HG03442 (cell line): Measurements from ENCODE around the gene PRPF19.

Experiments used
- ATAC-seq: cut with Tn5 transposase; IDR thresholded peaks from one replicate; pipeline ENCODE4 v1.9.1; 2021; ENCODE audit warnings: mild to moderate bottlenecking, moderate library complexity; ENCODE audit not compliant: unreplicated experiment

PRPF19 gene

GRCh38 chr11:60938500-60938899, 32.1 kb upstream of the PRPF19 start:
- no peak for ATAC-seq

DNA sequence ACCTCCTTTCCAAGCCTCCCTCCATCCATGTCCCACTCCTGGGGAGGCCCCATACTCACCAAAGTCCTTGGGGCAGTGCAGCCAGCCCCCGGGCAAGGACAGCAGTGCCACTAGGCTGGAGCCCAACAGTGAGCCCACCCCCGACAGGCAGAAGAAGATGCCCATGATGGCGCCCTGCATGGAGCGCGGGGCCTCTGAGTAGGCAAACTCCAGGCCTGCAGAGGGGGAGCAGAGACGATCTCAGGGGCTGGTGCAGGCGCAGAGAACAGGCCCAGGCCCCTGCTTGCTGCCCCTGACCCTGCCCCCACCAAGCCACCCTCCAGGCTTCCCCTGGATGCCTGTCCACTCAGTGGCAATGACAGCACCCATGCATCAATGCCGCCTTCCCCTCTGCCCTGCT, 31.4 kb upstream of the PRPF19 start:
- ATAC-seq = no peak

DNA sequence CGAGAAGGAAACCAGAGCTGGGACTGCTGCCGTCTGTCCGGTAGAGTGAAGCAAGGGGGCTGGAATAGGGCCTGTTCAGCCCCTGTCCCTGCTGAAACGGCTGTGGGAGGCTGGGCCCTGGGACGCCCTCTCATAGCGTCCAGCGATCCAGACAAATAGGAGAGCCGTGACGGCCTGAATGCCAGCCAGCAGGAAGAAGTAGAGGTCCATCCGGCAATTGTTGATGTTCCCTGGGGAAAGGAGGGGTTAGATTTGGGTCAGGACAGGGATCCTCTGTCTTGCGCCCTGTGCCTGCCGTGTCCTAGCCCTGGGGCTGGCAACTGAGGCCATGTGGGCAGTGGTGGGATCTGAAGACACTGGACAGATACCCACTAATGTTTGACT, 30.8 kb upstream of the PRPF19 start:
- ATAC-seq = no peak

DNA sequence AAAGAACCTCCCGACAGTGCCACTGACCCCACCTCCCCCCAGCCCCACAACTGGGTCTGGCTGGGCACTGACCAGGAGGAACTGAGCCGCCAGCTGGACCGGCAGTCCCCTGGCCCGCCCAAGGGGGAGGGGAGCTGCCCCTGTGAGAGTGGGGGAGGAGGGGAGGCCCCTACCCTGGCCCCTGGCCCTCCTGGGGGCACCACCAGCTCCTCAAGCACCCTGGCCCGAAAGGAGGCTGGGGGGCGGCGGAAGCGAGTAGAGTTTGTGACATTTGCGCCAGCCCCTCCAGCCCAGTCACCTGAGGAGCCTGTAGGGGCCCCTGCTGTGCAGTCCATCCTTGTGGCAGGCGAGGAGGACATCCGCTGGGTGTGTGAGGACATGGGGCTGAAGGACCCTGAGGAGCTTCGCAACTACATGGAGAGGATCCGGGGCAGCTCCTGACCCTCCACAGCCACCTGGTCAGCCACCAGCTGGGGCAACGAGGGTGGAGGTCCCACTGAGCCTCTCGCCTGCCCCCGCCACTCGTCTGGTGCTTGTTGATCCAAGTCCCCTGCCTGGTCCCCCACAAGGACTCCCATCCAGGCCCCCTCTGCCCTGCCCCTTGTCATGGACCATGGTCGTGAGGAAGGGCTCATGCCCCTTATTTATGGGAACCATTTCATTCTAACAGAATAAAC, 30.2 kb upstream of the PRPF19 start:
- ATAC-seq = no peak

- no peak for ATAC-seq
Observed at GRCh38 chr11:60935676-60936442, 29.5 kb upstream of the PRPF19 start.

- no peak for ATAC-seq
Observed at GRCh38 chr11:60934790-60935605, 28.6 kb upstream of the PRPF19 start.

DNA sequence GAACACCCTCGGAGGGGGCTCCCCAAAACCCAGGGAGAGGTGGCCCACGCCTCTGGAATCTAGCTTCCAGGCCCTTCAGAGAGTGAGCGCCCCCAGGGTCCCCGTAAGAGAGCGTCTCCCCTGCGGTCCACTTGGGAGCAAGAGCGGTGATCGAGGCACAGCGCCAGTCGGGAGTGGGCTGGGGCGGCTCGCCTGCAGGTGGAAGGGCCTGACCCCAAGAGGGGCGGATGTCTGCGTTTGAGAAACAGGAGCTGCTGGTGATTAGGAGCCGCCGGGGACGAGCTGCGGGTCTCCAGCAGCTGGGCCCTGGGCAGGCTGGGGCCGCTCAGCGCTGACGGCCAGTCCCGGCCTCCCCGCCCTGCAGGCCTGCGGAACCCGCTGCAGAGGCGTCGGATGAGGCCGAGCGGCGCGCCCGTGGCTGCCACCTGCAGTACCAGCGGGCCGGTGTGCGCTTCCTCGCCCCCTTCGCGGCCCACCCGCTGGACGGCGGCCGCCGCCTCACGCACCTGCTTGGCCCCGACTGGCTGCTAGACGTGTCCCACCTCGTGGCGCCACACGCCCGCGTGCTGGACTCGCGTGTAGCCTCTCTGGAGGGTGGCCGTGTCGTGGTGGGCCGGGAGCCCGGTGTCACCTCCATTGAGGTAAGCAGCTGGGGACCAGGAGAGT, 27.9 kb upstream of the PRPF19 start:
- no peak for ATAC-seq

DNA sequence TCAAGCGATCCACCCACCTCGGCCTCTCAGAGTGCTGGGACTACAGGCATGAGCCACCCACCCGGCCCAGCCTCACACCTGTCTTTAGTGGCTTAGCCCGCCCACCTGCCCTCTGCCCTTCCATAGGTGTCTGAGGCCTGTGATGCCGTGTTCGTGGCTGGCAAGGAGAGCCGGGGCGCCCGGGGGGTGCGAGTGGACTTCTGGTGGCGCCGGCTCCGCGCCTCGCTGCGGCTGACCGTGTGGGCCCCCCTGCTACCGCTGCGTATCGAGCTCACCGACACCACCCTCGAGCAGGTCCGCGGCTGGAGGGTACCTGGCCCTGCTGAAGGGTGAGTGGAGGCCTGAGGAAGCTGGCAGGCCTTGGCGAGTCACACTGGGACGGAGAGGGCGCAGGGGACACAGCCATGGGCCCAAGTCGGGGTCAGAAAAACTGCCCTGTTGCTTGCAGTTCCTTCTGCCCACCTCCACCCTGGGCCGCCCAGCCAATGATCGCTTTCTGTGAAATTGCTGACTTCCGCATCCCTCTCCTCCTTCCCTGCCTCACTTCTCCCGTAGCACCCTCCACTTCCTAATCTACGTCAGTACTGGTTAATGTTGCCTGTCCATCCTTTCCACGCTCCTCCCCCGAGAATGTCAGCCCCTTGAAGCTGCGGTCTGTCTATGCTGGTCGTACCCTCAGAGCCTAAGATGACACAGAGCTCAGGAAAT, 27.2 kb upstream of the PRPF19 start:
- no peak for ATAC-seq

DNA sequence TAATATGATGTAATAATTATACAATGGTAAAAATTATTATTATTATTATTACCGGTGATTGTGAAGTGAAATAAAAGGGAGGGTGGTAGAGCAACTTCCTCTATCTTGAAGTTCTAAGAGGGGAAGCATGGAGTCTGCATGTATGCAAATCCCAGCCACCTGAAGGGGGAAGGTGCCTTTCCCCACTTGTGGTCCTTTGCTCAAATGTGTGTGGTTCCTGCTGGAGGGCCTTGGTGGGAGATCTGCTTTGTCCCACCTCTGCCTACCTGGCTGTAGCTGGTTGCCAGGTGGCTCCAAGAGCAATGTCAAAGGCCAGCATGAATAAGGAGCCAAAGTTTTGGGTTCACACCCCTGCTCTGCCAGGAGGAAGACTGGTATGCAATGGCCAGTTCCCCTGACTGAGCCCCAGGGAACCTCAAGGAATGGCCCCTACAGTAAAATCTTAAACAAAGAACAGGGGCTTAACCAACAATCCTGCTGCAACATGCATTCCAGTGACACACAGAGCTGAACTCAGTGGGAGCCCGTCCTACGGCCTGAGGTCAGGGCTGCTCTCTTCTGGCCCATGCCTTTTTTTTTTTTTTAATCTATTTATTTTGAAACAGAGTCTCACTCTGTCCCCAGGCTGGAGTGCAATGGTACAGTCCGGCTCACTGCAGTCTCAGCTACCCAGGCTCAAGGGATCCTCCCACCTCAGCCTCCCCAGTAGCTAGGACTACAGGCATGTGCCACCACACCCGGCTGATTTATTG, 26.4 kb upstream of the PRPF19 start:
- no peak for ATAC-seq

GRCh38 chr11:60931917-60932316, 25.5 kb upstream of the PRPF19 start:
- ATAC-seq = no peak

- no peak for ATAC-seq
Observed at GRCh38 chr11:60930394-60930793, 24.0 kb upstream of the PRPF19 start.

- no peak for ATAC-seq
Observed at GRCh38 chr11:60929764-60930163, 23.4 kb upstream of the PRPF19 start.

GRCh38 chr11:60928563-60929001, 22.2 kb upstream of the PRPF19 start:
- no peak for ATAC-seq

- ATAC-seq = no peak
Observed at GRCh38 chr11:60927600-60927999, 21.2 kb upstream of the PRPF19 start.

DNA sequence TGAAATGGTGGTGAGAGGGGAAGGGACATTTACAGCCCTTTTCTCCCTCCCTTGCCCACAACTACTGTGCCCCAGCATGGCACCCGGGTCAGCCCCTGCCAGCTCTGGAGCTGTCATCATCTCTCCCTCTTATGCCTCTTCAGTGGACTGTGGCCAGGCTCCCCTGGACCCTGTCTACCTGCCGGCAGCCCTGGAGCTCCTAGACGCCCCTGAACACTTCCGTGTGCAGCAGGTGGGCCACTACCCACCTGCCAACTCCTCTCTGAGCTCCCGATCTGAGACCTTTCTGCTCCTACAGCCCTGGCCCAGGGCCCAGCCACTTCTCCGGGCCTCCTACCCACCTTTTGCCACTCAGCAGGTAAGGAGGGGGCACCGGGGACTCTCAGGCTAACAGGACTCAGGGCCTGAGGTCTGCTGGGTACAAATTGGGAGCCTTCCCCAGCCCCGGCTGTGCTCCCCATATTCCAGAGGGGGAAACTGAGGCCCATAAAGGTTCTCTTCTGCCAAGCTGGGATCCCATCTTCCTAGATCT, 20.7 kb upstream of the PRPF19 start:
- no peak for ATAC-seq

DNA sequence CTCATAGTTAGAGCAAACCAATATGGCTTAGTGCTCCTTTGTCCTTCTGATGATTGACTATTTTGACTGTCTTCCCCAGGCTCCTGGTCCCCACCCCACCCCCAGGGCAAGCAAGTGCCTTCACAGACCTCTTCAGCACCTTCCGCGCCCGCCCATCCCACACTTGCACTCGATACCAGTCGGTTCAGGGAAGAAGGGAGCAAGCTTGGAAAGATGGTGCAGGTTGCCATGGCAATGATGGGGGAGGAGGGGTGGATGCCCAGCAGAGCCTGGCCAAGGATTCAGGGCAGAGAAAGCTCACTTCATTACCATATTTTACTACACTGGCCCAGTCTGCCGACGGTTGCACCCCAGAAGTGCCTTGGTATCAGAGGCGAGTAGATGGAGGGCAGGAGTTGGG, 20.1 kb upstream of the PRPF19 start:
- ATAC-seq = no peak

GRCh38 chr11:60925868-60926267, 19.5 kb upstream of the PRPF19 start:
- no peak for ATAC-seq

DNA sequence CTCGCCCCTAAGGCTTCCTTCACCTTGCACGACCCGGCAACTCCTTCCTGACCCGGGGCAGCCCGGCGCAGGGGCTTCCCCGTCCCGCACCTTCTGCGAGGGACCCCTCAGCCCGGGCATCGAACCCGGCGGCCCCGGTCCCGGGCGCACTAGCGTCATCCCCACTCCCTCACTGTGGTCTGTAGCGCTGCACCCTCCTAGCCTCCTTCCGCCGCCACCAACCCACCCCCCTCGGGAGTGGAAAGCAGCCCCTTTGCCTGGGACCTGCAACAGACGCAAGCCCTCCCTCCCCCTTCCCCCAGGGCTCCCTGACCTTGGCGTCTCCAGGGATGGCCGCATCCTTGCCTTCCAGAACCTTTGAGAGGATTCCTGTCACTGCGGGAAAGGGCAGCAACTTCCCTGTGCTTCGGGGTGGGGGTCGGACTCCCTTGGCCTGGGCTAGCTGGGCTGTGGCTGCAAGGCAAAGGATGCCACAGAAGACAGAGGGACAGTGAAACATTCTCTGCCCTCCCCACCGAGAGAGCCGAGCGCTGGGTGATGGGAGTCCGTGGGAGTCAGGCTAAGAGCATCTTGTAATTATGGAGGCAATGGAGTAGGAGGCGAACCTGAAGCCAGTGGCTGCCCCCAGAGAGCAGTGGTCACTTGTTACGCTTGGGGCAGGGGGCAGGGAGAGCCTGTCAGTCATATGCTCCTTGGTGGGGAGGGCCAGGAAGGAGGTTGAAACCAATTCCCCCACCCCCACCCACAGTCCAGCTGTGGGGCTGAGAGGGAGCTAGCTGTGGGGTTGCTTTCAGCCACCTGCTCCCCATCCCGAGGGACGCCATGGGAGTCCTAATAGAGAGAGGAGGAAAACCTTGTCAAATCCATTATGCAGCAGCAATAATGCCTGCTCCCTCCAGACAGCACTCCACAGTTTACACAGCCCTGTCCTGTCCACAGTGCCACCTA, 18.8 kb upstream of the PRPF19 start:
- no peak for ATAC-seq
